NCI-H2081 treated with DMSO at 0.1 percent for 48 hours (cell line): ENCODE results near the gene GLP2R.
"Not testable (repeated sequence)": the region's sequence is repeated elsewhere in the genome, so short reads cannot be mapped to it uniquely, and the experiment has no call there.

Experiments used
- DNase-seq: peaks from one replicate; lab custom pipeline; 2025; lab: John Stamatoyannopoulos, UW

The GLP2R gene

GRCh38 chr17:9825641-9826150 lies at the start of gene GLP2R:
Gene GLP2R (plus strand): TSS chr17:9825924. CDS start chr17:9826064, 140 bp downstream.
- DNase-seq: no peak

DNA sequence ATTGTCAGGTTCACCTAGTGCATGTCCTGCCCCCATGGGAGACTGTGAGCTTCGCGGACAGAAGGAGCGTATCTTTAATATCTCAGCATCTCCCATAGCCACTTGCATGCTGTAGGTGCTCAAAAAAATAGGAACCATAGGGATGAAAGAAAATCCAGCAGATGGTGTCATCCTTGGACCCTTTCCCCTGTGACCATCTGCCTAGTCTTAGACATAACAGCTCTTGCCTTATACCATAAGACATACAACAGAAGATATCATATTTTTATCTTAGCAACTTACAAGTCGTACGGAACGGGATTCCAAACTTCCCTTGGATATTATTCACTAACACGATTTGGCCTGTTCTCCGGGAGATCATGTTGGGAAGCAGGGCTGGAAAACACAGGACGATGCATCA lies 48.8 kb upstream of the GLP2R start:
- no peak for DNase-seq

- DNase-seq: no peak
These were observed 45.2 kb upstream of the GLP2R start for GRCh38 chr17:9780552-9780951.

- no peak for DNase-seq
These were observed 42.7 kb upstream of the GLP2R start for GRCh38 chr17:9783050-9783449.

- not testable (repeated sequence) for DNase-seq
These were observed 42.3 kb upstream of the GLP2R start for GRCh38 chr17:9783465-9783864.

- DNase-seq: no peak
These were observed 41.2 kb upstream of the GLP2R start for GRCh38 chr17:9784544-9784943.

DNA sequence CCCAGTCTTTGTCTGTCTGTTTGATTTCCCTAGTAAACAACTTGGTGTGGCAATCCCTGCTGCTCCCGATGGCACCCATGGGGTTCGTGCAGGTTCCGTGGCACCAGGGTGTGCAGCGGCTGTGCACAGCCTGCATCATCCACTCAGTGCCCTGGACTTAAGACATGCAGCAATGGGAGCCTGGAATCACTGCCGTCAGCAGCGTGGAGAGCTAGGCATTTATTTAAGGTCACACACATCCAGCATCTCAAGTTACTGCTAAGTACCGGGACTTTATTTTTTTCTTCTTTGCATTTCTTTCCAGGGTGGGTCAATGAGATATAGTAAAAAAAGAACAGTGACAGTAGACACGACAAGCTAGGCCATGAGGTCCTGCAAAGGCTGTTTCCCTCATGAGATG lies 37.1 kb upstream of the GLP2R start:
- no peak for DNase-seq

DNA sequence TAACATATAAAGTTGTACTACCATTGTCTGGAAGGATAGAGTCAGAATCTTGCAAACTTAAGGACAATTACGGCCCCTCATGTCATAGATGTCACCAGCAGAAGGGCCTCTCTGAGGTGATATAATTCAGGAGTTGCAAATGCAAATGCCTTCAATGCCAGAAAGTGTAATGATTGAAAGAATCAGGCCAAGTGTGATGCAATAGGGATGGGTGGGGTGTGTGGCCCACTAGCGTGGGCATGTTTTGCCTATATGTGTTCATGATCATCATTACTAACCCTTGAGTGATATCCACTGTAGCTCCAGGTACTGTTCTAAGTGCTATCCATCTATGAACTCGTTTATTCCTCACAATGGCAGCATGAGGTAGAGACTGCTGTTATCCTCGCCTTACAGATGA lies 35.4 kb upstream of the GLP2R start:
- DNase-seq: no peak

DNA sequence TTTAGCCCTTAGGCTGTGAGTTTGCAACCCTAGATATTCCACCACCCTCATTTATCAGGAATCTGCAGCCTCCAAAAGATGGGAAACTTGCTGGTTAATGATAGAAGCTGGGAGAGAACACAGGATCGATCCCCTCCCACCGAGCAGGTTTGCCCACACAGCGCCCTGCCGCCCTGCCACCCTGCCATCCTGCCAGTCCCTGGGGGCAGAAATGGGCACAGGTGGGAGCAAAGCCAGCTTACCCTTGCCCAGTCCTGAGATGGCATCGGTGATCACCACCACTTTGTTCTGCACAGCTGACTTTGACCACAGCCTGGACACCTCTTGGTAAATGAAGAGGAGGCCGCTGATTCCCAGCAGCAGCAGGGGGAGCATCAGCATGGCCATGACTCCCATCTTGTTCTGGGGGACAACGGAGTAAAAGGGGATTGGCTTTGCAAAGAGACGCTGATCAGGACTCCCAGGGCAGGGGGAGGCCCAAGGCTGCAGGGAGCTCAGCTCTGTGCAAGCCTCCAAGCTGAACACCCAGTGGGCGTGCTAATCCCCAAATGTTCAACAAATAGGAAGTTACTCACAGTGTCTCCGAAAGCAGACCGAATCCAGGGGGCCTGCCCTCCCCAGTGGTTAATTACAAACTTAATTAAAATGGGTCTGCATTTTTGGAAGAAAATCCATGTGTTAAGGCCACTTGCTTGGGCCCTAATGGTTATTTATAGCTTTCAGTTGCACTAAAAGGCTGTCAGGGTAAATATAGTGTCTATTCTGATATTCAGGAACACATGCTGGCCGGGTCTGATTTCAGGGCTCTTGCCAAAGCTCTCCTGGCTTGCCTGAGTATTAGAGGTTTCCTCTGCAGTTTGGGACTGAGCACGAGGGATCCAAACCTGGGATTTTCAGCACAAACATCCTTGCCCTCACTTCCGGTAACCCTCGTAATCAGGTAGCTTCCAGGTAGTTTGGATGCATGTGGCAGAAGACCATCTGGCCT lies 34.5 kb upstream of the GLP2R start, which contains the start of gene DHRS7C:
Gene DHRS7C, minus strand, starts transcription at position 704 of the 988 bp plus-strand sequence. Its CDS starts 308 bp downstream, at position 396.
- DNase-seq: no peak

DNA sequence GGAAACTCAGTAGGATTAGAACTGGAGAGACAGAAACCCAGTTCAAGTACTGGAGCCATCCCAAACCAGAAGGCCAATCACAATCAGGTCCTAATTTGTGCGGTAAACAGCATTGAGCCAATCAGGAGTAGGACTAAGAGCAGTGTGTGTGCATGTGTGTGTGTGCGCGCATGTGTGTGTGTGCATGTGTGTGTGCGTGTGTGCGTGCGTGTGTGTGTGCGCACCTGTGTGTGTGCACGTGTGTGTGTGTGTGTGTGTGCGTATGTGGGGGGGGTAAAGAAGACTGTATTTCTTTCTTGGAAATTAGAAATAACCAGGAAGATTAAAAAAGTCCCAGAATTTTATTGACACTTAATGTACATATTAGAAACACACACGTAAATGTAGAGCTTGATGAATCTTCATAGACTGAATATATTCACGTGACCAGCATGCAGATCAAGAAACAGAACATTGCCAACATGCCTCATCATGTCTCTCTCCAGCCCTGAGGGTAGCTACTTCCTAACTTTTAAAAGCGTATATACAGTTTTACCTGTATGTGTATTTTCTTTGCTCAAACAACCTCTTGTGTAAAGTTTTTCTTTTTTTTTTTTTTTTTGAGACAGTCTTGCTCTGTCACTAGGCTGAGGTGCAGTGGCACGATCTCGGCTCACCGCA lies 33.4 kb upstream of the GLP2R start:
- no peak for DNase-seq

GRCh38 chr17:9798008-9798407 lies 27.7 kb upstream of the GLP2R start:
- no peak for DNase-seq

DNA sequence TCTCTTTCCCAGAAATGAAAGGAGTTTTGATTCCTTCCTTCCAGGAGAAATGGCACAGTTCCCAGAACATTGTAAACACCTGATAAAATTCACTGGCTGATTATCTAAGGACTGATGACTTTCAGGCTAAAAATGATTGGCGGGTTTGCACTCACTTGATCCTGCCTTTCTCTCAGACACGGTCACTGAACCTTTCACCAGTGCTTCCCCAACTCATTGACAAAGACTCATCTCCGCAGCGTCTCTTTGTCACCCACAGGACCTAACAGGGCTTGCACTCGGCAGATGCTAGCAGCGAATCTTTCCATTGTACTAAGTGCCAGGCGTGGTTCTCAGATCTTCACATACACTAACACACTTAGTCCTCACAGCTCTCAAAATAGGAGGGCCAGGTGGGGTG lies 27.0 kb upstream of the GLP2R start:
- no peak for DNase-seq

- no peak for DNase-seq
These were observed 24.2 kb upstream of the GLP2R start for GRCh38 chr17:9801505-9801904.

DNA sequence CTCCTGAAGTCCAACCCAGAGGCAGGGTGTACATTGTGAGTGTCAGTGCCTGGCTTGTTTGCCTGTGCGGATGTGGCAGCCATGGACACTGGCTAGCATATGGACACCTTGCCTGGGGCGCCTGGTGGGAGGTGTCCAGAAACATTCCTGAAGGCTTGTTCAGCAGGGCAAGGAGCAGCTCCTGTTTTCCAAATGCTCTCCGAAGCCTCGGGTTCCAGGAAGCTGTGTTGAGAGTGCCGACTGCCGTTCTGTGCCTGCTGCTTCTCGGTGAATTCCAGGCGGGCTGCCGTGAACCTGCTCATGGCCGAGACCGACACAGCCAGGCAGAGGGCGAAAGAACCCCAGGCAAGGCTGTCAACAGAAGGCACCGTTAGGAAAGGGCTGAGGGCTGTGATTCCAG lies 23.4 kb upstream of the GLP2R start:
- no peak for DNase-seq

DNA sequence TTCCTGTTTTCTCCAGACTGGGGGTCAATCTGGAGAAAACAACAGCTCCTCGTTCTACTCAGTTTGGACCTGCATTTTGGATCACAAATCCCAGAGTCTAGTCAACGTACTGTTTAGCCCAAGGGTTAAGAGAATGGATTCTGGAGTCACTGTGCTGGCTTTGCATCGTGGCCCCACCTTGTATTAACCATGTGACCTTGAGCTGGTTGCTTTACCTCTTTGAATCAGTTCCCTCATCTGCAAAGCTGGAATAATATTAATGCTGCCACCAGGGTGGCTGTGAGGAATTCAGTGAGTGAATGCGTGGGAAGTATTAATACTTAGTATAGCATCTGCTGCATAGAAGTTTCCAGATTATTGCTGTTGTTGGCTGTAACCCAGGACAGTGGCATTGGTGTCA lies 23.0 kb upstream of the GLP2R start:
- no peak for DNase-seq

- DNase-seq: no peak
These were observed 20.0 kb upstream of the GLP2R start for GRCh38 chr17:9805769-9806168.

DNA sequence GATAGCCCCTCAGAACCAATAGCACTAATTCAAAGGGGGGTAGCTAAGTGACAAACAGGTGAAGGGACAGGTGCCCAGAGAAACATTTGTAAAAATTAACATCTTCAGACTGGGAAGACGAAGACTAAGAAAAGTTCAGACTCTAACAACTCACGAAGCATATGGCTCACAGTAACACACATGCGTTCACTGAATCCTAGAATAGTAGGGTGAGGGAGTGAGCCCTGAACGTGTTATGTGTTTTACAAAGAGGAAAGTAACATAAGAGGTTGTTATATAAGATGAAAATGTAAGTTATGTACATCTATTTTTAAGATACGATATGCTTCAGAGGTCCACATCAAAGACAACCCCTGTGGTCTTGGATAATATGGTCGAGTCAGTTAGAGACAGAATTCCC lies 19.0 kb upstream of the GLP2R start:
- no peak for DNase-seq

- DNase-seq: no peak
These were observed 16.3 kb upstream of the GLP2R start for GRCh38 chr17:9809409-9809808.

- no peak for DNase-seq
These were observed 15.4 kb upstream of the GLP2R start for GRCh38 chr17:9810100-9810949.

DNA sequence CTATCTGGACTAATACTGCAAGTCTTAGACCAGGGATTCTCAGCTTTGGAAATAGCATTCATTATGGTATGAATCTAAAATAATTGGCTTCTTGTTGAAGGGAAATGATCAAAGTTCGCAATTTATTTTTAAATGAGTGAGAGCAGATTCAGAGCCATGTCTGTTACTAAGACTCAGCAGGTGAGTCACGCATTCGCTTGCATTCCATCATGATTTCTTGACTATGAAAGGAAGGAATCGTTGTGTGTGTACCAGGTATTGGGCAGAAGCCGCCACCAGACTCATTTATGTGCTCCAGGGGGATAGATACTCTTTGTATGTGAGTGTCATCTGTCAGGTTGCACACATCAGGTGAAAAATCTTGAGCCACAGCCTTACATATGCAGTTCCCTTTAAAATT lies 14.6 kb upstream of the GLP2R start:
- DNase-seq: no peak

DNA sequence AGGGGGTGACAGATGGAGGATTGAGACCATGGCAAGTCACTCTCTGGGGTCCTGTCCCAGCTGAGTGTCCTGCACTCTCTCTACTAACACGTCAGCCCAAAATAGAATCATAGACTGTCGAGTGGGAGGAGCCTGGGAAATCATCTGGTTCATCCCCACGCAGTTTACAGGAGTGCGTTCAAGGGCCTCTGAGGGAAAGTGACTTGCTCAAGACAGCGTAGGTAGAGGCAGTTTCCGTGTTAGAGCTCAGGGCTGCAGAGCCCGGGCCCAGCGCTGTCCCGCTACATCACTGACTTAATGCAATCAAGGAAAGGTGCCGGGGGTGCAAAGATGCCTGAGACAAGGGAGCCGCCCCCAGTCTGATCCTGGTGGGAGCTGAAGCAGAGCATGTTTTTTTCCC lies 14.2 kb upstream of the GLP2R start:
- DNase-seq: no peak

- DNase-seq: no peak
These were observed 12.6 kb upstream of the GLP2R start for GRCh38 chr17:9813166-9813565.
